Measurements from ENCODE around the gene PIK3R2.

GRCh38 chr19:18183529-18183928, 30.6 kb downstream of the PIK3R2 start:
- TF ChIP-seq CTCF (IDR thresholded peaks at IDR 0.05; ENCODE audit: low read depth, low read length, missing input control): no peak
- TF ChIP-seq RAD21 (IDR thresholded peaks at IDR 0.05): no peak
- TF ChIP-seq REST (IDR thresholded peaks at IDR 0.05): no peak
- TF ChIP-seq GABPA (IDR thresholded peaks at IDR 0.05 in 1 of 2, conservative IDR thresholded peaks at IDR 0.05 in 1 of 2): no peak
- TF ChIP-seq YY1 (IDR thresholded peaks at IDR 0.05): no peak
- TF ChIP-seq TAF1 (conservative IDR thresholded peaks at IDR 0.05): no peak
- TF ChIP-seq SP1 (IDR thresholded peaks at IDR 0.05): no peak
- no peak for TF ChIP-seq MAX (IDR thresholded peaks at IDR 0.05)
- TF ChIP-seq JUND (IDR thresholded peaks at IDR 0.05): no peak
- TF ChIP-seq ATF3 (IDR thresholded peaks at IDR 0.05): no peak
- no peak for TF ChIP-seq EGR1 (IDR thresholded peaks at IDR 0.05; ENCODE audit: low read depth in 2 of 2)
- TF ChIP-seq ZBTB33 (IDR thresholded peaks at IDR 0.05): no peak
- no peak for TF ChIP-seq NR2F2 (IDR thresholded peaks at IDR 0.05)
